ENCODE results near the gene CGNL1.
A peak's percentile ranks its signal among the peaks of the same experiment; 100 is the strongest.

Gene CGNL1

GRCh38 chr15:57554812-57555179 lies 178.5 kb downstream of the CGNL1 start:
- H3K4me3 ChIP-seq (ENCODE audit: low read depth, low read length), result no peak overlapping the region
- no peak for TF ChIP-seq CTCF (IDR thresholded peaks at IDR 0.05; ENCODE audit: borderline replicate concordance, insufficient read depth, low read depth, low read length)

- H3K4me3 ChIP-seq (ENCODE audit: low read depth, low read length), result no peak overlapping the region
- no peak for TF ChIP-seq CTCF (IDR thresholded peaks at IDR 0.05; ENCODE audit: borderline replicate concordance, insufficient read depth, low read depth, low read length)
Measured at GRCh38 chr15:57555270-57555669, 179.0 kb downstream of the CGNL1 start.

- TF ChIP-seq CTCF (IDR thresholded peaks at IDR 0.05; ENCODE audit: borderline replicate concordance, insufficient read depth, low read depth, low read length), result no peak
- H3K4me3 ChIP-seq (ENCODE audit: low read depth, low read length), result no peak overlapping the region
Measured at GRCh38 chr15:57556040-57556439, 179.7 kb downstream of the CGNL1 start.

- H3K4me3 ChIP-seq (ENCODE audit: low read depth, low read length), result no peak overlapping the region
- TF ChIP-seq CTCF (IDR thresholded peaks at IDR 0.05; ENCODE audit: borderline replicate concordance, insufficient read depth, low read depth, low read length), result no peak
Measured at GRCh38 chr15:57557267-57557666, 181.0 kb downstream of the CGNL1 start.

- H3K4me3 ChIP-seq (ENCODE audit: low read depth, low read length), result no peak overlapping the region
- no peak for TF ChIP-seq CTCF (IDR thresholded peaks at IDR 0.05; ENCODE audit: borderline replicate concordance, insufficient read depth, low read depth, low read length)
Measured at GRCh38 chr15:57557810-57558209, 181.5 kb downstream of the CGNL1 start.

GRCh38 chr15:57559875-57560274 lies 183.6 kb downstream of the CGNL1 start:
- no peak overlapping the region for H3K4me3 ChIP-seq (ENCODE audit: low read depth, low read length)
- TF ChIP-seq CTCF (IDR thresholded peaks at IDR 0.05; ENCODE audit: borderline replicate concordance, insufficient read depth, low read depth, low read length), result peak; percentile 88

GRCh38 chr15:57561041-57561711 lies 184.9 kb downstream of the CGNL1 start:
- H3K4me3 ChIP-seq (ENCODE audit: low read depth, low read length), result no peak overlapping the region
- peak; percentile 81 for TF ChIP-seq CTCF (IDR thresholded peaks at IDR 0.05; ENCODE audit: borderline replicate concordance, insufficient read depth, low read depth, low read length)
